BJ (cell line): ENCODE measurements around the gene ALDH1A1. TPM values are rescaled to one million over a fixed set of nuclear protein-coding genes. Genes with fewer than 3 reads are reported as not detected.

Experiments used
- CTCF ChIA-PET: fragments of 350-600 bp; formaldehyde crosslinking; extraction: SDS; loops from one replicate; lab custom pipeline; 2021; ENCODE audit warnings: antibody characterized with exemption, inconsistent platforms; lab: Yijun Ruan, JAX
- POLR2A ChIA-PET: fragments of 300-600 bp; sonication (Branson Sonifier 250); formaldehyde crosslinking; extraction: SDS; loops from one replicate; lab custom pipeline; 2021; ENCODE audit warnings: antibody characterized with exemption; lab: Charles Lee
- DNase-seq: peaks from one replicate; pipeline ENCODE4 v3.0.0-alpha.2; 2011; ENCODE audit warnings: low read depth
- H3K27me3 ChIP-seq: 2 replicates; pipeline ENCODE4 v1.6.0; 2011; ENCODE audit warnings: low read length; ENCODE audit not compliant: control insufficient read depth, insufficient read depth
- H3K36me3 ChIP-seq: 2 replicates; pipeline ENCODE4 v1.5.1; 2011; ENCODE audit warnings: low read length; ENCODE audit not compliant: control insufficient read depth, insufficient read depth
- H3K4me3 ChIP-seq: 2 replicates; pipeline ENCODE4 v1.5.1; 2011; ENCODE audit warnings: low read depth, mild to moderate bottlenecking, control low read depth, low read length
- polyA plus RNA-seq: library from polyadenylated mRNA; depleted of rRNA; stranded (reverse); fragments of >200 nt; gene quantifications from 2 replicates; pipeline ENCODE4 v1.2.3, GENCODE V29; 2011
- TF ChIP-seq, protein P1 (sequence below): IDR thresholded peaks from 2 replicates; pipeline ENCODE4 v1.5.1; 2011; ENCODE audit warnings: low read depth, mild to moderate bottlenecking, control low read depth, inconsistent platforms, low read length, moderate library complexity; ENCODE audit not compliant: insufficient read depth

ALDH1A1 gene
- polyA plus RNA-seq, 1 experiment, result 247 TPM

DNA sequence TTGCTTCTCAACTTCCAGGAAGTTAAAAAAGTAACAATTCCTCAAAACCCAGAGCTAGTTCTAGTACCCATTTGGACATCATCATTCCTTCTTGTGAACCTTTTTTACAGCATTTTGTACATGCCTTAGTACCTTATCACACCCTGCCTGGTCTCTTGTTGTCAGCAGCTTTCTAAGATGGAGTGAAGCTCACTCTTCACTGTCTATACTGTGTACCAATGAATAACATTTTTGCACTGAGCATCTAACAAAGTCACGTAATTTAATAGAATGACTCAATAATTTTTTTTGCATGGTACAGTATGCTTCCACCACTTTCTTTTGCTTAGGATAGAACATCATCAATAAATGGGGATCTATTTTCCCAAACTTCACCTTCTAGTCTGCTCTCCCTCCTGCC, 29.8 kb downstream of the ALDH1A1 start:
- CTCF ChIA-PET, result interaction anchor here (0.7 kb wide), 1 partner anchor 9 kb away, joined by 3 read pairs; no protein-coding TSS in a partner anchor
- no peak for DNase-seq
- TF ChIP-seq, protein P1, sequence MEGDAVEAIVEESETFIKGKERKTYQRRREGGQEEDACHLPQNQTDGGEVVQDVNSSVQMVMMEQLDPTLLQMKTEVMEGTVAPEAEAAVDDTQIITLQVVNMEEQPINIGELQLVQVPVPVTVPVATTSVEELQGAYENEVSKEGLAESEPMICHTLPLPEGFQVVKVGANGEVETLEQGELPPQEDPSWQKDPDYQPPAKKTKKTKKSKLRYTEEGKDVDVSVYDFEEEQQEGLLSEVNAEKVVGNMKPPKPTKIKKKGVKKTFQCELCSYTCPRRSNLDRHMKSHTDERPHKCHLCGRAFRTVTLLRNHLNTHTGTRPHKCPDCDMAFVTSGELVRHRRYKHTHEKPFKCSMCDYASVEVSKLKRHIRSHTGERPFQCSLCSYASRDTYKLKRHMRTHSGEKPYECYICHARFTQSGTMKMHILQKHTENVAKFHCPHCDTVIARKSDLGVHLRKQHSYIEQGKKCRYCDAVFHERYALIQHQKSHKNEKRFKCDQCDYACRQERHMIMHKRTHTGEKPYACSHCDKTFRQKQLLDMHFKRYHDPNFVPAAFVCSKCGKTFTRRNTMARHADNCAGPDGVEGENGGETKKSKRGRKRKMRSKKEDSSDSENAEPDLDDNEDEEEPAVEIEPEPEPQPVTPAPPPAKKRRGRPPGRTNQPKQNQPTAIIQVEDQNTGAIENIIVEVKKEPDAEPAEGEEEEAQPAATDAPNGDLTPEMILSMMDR, result no peak
- peaks cover 11% of the 10 kb centered on the region for H3K36me3 ChIP-seq
- H3K27me3 ChIP-seq, result no peaks in the 10 kb centered on the region
- H3K4me3 ChIP-seq, result no peak overlapping the region
- POLR2A ChIA-PET, result no interaction called here

GRCh38 chr9:72921888-72922654, 30.8 kb downstream of the ALDH1A1 start:
- POLR2A ChIA-PET, result no interaction called here
- CTCF ChIA-PET, result no interaction called here
- no peak overlapping the region for H3K4me3 ChIP-seq
- H3K36me3 ChIP-seq, result peaks cover 11% of the 10 kb centered on the region
- no peak for DNase-seq
- no peaks in the 10 kb centered on the region for H3K27me3 ChIP-seq
- TF ChIP-seq, protein P1, result no peak

DNA sequence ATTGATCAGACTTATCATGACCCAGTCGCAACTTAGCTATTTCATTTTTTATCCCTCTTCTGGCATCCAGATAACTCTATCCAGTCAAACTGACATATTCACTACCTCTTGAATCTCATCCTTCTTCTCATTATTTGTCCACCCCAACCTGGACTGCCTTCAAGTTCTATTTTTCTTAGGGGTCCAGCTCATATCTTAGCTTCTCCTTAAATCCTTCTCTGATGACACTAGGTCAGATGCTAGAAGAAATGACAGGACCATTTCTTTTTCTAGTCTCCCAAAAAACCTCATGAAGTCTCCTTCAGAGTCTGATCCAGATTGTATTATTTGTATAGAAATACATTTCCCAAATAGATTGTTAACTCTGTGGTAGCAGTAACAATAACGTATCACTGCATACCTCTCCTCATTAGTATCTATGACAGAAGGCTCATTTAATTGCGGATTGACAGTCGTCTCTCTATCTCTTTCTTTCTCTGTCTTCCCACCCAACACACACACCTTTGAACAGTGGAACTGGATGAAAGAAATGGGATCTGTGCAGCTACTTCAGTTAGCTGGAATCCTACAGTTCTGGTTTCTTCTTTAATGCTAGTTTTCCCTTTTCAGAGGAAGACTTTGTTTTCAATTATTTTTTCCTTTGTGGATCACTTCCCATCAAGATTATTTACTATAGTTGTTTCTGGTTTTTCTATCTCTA, 33.5 kb downstream of the ALDH1A1 start:
- no peak for DNase-seq
- Histone ChIP-seq H3K4me3 (no peak overlapping the region), H3K27me3 (no peaks in the 10 kb centered on the region), H3K36me3 (peaks cover 11% of the 10 kb centered on the region)
- TF ChIP-seq, protein P1, result no peak
- ChIA-PET POLR2A (no interaction called here), CTCF (interaction anchor here (0.5 kb wide), 1 partner anchor 189 kb away, joined by 3 read pairs; no protein-coding TSS in a partner anchor)

DNA sequence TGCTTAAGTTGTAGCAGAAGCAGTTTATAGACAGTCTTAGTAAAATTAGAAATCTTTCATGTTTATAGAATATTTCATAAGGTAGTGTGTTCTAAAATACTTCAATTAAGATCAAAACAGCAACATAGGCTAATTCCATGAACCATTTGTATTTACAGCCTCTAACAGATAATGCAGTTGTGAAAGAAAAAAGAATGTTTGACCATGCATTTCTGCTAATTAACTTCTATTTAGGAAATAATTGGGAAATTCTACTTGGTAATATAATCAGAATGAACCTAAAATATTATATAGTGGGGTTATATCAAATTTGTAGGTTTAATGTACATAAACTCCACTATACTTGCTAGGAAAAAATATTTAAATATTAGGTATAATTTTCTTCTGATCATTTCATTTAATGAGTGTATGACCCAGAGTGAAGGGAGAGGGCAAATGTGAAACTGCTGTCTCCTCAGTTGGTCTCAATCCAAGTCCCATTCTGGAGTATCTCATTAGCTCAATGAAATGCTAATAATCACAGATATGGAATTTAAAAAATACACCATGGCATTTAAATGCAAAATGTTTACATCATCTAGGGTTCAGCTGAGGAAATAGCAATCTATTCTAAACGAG, 34.9 kb downstream of the ALDH1A1 start:
- DNase-seq, result no peak
- Histone ChIP-seq H3K36me3 (peaks cover 15% of the 10 kb centered on the region), H3K27me3 (no peaks in the 10 kb centered on the region), H3K4me3 (no peak overlapping the region)
- CTCF ChIA-PET, result interaction anchor here (0.6 to 0.9 kb wide), 2 partner anchors 13 to 21 kb away, joined by 4 read pairs; no protein-coding TSS in a partner anchor
- TF ChIP-seq, protein P1, result no peak
- POLR2A ChIA-PET, result interaction anchor here (0.6 kb wide), 1 partner anchor 156 kb away, joined by 3 read pairs; no protein-coding TSS in a partner anchor

GRCh38 chr9:72915659-72916058, 37.2 kb downstream of the ALDH1A1 start:
- H3K4me3 ChIP-seq, result no peak overlapping the region
- TF ChIP-seq, protein P1, result no peak
- H3K27me3 ChIP-seq, result no peaks in the 10 kb centered on the region
- CTCF ChIA-PET, result interaction anchor here (0.6 kb wide), 1 partner anchor 77 kb away, joined by 3 read pairs; no protein-coding TSS in a partner anchor
- H3K36me3 ChIP-seq, result peaks cover 16% of the 10 kb centered on the region
- POLR2A ChIA-PET, result no interaction called here
- no peak for DNase-seq
